GM23248 (cell line): ENCODE data around the gene LSM2. TPM values are rescaled to one million over a fixed set of nuclear protein-coding genes. Genes with fewer than 3 reads are reported as not detected.

Experiments
- DNase-seq: peaks from one replicate; pipeline ENCODE4 v3.0.0-alpha.2; 2015
- H2AFZ ChIP-seq: fragments of 200-600 bp; sonication (generic); 2 replicates; pipeline ENCODE4 v1.6.1; 2016; ENCODE audit warnings: antibody characterized with exemption
- H3F3A ChIP-seq: fragments of 200-600 bp; sonication (generic); 2 replicates; pipeline ENCODE4 v1.6.1; 2016; ENCODE audit warnings: mild to moderate bottlenecking, antibody characterized with exemption, mixed run types; ENCODE audit not compliant: insufficient read depth
- H3K27ac ChIP-seq: fragments of 200-600 bp; sonication (generic); 2 replicates; pipeline ENCODE4 v1.5.1; 2016; ENCODE audit warnings: mild to moderate bottlenecking
- H3K27me3 ChIP-seq: fragments of 200-600 bp; sonication (generic); replicated peaks from 2 replicates; pipeline ENCODE4 v1.6.1; 2016; ENCODE audit warnings: mild to moderate bottlenecking; ENCODE audit not compliant: insufficient read depth
- H3K36me3 ChIP-seq: fragments of 200-600 bp; sonication (generic); 2 replicates; pipeline ENCODE4 v1.6.1; 2016; ENCODE audit warnings: low read depth, mild to moderate bottlenecking
- H3K4me1 ChIP-seq: fragments of 200-600 bp; sonication (generic); 2 replicates; pipeline ENCODE4 v1.6.1; 2016; ENCODE audit warnings: mild to moderate bottlenecking; ENCODE audit not compliant: insufficient read depth
- H3K4me2 ChIP-seq: fragments of 200-600 bp; sonication (generic); one replicate; pipeline ENCODE4 v1.6.1; 2016; ENCODE audit warnings: mild to moderate bottlenecking; ENCODE audit not compliant: unreplicated experiment
- H3K4me3 ChIP-seq: fragments of 200-600 bp; sonication (generic); 2 replicates; pipeline ENCODE4 v1.5.1; 2016; ENCODE audit warnings: mild to moderate bottlenecking
- H3K79me2 ChIP-seq: fragments of 200-600 bp; sonication (generic); 2 replicates; pipeline ENCODE4 v1.6.1; 2016; ENCODE audit warnings: mild to moderate bottlenecking; ENCODE audit not compliant: insufficient read depth
- H3K9ac ChIP-seq: fragments of 200-600 bp; sonication (generic); 2 replicates; pipeline ENCODE4 v1.6.1; 2016; ENCODE audit warnings: mild to moderate bottlenecking
- H3K9me2 ChIP-seq: fragments of 200-600 bp; sonication (generic); 2 replicates; pipeline ENCODE4 v1.6.1; 2016; ENCODE audit warnings: mixed run types, mild to moderate bottlenecking, moderate library complexity; ENCODE audit not compliant: insufficient read depth
- H3K9me3 ChIP-seq: fragments of 200-600 bp; sonication (generic); one replicate; pipeline ENCODE4 v1.6.1; 2017; ENCODE audit warnings: low read depth
- H4K20me1 ChIP-seq: fragments of 200-600 bp; sonication (generic); 2 replicates; pipeline ENCODE4 v1.6.0; 2016; ENCODE audit not compliant: insufficient read depth
- EZH2 ChIP-seq: fragments of 200-600 bp; sonication (generic); IDR thresholded peaks from 2 replicates; pipeline ENCODE4 v1.6.1; 2018; ENCODE audit warnings: antibody characterized with exemption, mild to moderate bottlenecking; ENCODE audit not compliant: insufficient read depth, poor library complexity, severe bottlenecking
- EZH2phosphoT487 ChIP-seq: fragments of 200-600 bp; sonication (generic); IDR thresholded peaks from 2 replicates; pipeline ENCODE4 v1.6.1; 2018; ENCODE audit warnings: antibody characterized with exemption, moderate library complexity, mild to moderate bottlenecking, low read depth; ENCODE audit not compliant: insufficient read depth
- WGBS, 2 experiments: methylation state at CpG; one replicate each; pipeline ENCODE4 v1.1.6; 2015 to 2017; ENCODE audit warnings: low lambda C conversion rate in 2 of 2, low coverage in 1 of 2; ENCODE audit errors: missing lambda C conversion rate in 2 of 2; 5-methylcytosine and 5-hydroxymethylcytosine counted together
- in situ Hi-C: fragments of 300-500 bp; cut with MboI; formaldehyde crosslinking; loops from 2 replicates; pipeline ENCODE4 v1.15.0; 2020
- polyA plus RNA-seq: library from polyadenylated mRNA; unstranded; fragments of >200 nt; fragmentation: Nextera tagmentation; extraction: Ambion mirVana; gene quantifications from 2 replicates; pipeline ENCODE4 v1.2.1, GENCODE V29; 2016
- total RNA-seq: library from RNA; depleted of rRNA; stranded (reverse); fragments of >200 nt; shearing (Covaris generic); gene quantifications from 2 replicates; pipeline ENCODE4 v1.2.3, GENCODE V29; 2014

LSM2 gene
- total and polyA plus RNA-seq, 2 experiments from 2014 or later: 40.3 to 48.4 TPM

- Histone ChIP-seq H3K4me2 (no peak overlapping the region), H3K9ac (no peak overlapping the region), H3K36me3 (peaks cover 20% of the 10 kb centered on the region), H2AFZ (no peak overlapping the region), H3K9me3 (no peaks in the 10 kb centered on the region), H3K4me3 (no peak overlapping the region), H3K9me2 (no peaks in the 10 kb centered on the region), H4K20me1 (no peaks in the 10 kb centered on the region), H3K79me2 (peaks cover 63% of the 10 kb centered on the region), H3K27me3 (no peaks in the 10 kb centered on the region), H3K27ac (no peak overlapping the region), H3F3A (peaks cover 22% of the 10 kb centered on the region), H3K4me1 (peaks cover 6% of the 10 kb centered on the region; the same call in 1 of the 2 replicates)
- no peak for TF ChIP-seq EZH2
- 86 to 91% methylated on average over 12 of the region's 12 CpGs for WGBS, 2 experiments
- DNase-seq: peak; percentile 36
- in situ Hi-C loops: no loop called here
These were observed 14.0 kb downstream of the LSM2 start for GRCh38 chr6:31792761-31793171.

GRCh38 chr6:31792090-31792374 is 14.7 kb downstream of the LSM2 start:
- H3K9me3 ChIP-seq: no peaks in the 10 kb centered on the region
- H3K27ac ChIP-seq: no peak overlapping the region
- 93 to 95% methylated on average over 3 of the region's 3 CpGs for WGBS, 2 experiments
- H2AFZ ChIP-seq: no peak overlapping the region
- H3K79me2 ChIP-seq: peaks cover 69% of the 10 kb centered on the region
- no peak overlapping the region for H3K9ac ChIP-seq
- peaks cover 6% of the 10 kb centered on the region; the same call in 1 of the 2 replicates for H3K4me1 ChIP-seq
- no peaks in the 10 kb centered on the region for H3K9me2 ChIP-seq
- no peaks in the 10 kb centered on the region for H4K20me1 ChIP-seq
- no peak overlapping the region for H3K4me3 ChIP-seq
- H3F3A ChIP-seq: peaks cover 15% of the 10 kb centered on the region
- no peaks in the 10 kb centered on the region for H3K27me3 ChIP-seq
- DNase-seq: no peak
- no peak overlapping the region for H3K4me2 ChIP-seq
- in situ Hi-C loops: no loop called here
- TF ChIP-seq EZH2: no peak
- TF ChIP-seq EZH2phosphoT487: no peak
- H3K36me3 ChIP-seq: peaks cover 24% of the 10 kb centered on the region

DNA sequence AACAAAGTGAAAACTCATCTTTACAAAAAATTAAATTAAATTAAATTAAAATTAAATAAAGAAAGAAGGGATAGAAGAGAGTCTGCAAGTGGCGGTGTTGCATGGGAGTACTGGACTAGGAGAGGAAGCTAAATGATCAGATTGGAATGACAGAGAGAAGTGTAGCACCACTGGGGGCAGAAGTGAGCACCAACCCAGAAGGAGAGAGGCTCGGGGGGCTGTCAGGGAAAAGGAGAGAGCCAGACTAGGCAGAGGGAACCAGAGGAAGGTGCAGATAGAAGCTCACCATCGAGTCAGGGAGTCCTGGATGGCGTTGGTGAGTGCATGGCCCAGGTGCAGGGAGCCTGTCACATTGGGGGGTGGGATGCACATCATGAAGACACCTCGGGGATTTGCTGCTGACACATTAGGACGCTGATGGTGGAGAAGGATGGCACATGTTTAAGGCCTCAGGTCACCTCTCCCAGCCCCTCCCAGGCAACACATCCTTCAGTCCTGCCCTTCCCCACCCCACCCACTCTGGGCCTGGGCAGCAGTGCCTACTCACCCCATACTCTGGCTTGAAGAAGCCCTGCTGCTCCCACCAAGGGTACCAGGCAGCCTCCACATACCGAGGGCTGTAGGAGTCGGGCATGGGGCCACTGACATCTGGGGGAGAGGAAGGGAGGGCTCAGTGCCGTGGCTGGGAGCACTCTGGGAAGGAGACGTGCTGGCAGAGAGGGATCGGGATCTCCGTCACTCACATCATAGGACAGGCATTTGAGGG is 15.3 kb downstream of the LSM2 start:
- 63 to 72% methylated on average over 11 to 12 of the region's 12 CpGs for WGBS, 2 experiments
- Histone ChIP-seq H3K4me2 (no peak overlapping the region), H3K79me2 (peaks cover 69% of the 10 kb centered on the region), H3K9ac (no peak overlapping the region), H3K4me3 (no peak overlapping the region), H3K27me3 (no peaks in the 10 kb centered on the region), H3K36me3 (peaks cover 24% of the 10 kb centered on the region), H3K9me3 (no peaks in the 10 kb centered on the region), H3K27ac (no peak overlapping the region), H4K20me1 (no peaks in the 10 kb centered on the region), H2AFZ (no peak overlapping the region), H3K9me2 (no peaks in the 10 kb centered on the region), H3F3A (peaks cover 9% of the 10 kb centered on the region), H3K4me1 (peaks cover 6% of the 10 kb centered on the region; the same call in 1 of the 2 replicates)
- DNase-seq: peak; percentile 70
- in situ Hi-C loops: no loop called here
- TF ChIP-seq EZH2phosphoT487: no peak
- no peak for TF ChIP-seq EZH2

- Histone ChIP-seq H3K4me3 (no peak overlapping the region), H3K9me2 (no peaks in the 10 kb centered on the region), H3K4me1 (no peaks in the 10 kb centered on the region), H3K9me3 (no peaks in the 10 kb centered on the region), H3K79me2 (peaks cover 22% of the 10 kb centered on the region), H3K27ac (no peak overlapping the region), H3F3A (no peaks in the 10 kb centered on the region), H3K27me3 (no peaks in the 10 kb centered on the region), H2AFZ (no peak overlapping the region), H3K4me2 (no peak overlapping the region), H3K36me3 (peaks cover 19% of the 10 kb centered on the region), H4K20me1 (no peaks in the 10 kb centered on the region), H3K9ac (no peak overlapping the region)
- DNase-seq: no peak
- 83 to 90% methylated on average over 11 of the region's 11 CpGs for WGBS, 2 experiments
- in situ Hi-C loops: no loop called here
- TF ChIP-seq EZH2phosphoT487: no peak
- no peak for TF ChIP-seq EZH2
These were observed 21.3 kb downstream of the LSM2 start for GRCh38 chr6:31785475-31785874.
